Suppressor macrophage treated with lipopolysaccharide for 4 hours (primary cell): ENCODE data around the gene ALOX15.
"Not testable (repeated sequence)": the region's sequence is repeated elsewhere in the genome, so short reads cannot be mapped to it uniquely, and the experiment has no call there.

Source experiments
- DNase-seq: peaks from one replicate; pipeline ENCODE4 v3.0.0-alpha.2; 2020

Gene ALOX15

DNA sequence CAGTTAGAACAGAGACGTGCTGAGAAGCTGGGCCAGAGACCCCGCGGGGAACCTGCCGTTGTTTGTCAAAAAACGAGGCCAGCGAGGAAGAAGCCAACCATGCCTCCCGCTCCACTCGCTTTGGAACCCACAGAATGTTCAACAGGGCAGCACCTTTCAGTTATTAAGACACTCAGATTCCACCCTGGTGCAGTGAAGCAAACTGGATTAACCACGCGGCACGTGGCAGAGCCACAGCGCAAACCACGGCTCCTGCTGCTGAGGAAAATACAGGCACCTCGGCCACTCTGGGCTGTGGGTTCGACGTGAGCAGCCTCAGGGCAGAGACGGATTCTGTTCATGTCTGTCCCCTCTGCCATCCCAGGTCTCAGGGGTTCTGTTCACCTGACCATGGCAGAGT is 24.4 kb downstream of the ALOX15 start:
- no peak for DNase-seq

DNA sequence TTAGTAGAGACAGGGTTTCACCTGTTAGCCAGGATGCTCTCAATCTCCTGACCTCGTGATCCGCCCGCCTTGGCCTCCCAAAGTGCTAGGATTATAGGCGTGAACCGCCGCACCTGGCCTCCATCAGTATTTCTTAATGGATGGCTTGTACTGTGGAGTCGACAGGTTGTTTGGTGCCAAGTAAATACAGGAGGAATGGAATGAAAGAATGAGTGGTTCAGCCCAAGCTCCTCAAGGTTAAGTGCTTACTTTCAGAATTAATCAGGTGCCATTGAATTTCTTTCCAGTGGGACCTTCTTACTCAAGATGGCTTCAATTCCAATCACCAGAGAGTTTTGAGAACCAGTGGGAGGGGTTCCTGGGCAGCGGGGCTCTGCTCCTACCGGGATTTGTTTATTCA is 25.0 kb downstream of the ALOX15 start:
- no peak for DNase-seq

DNA sequence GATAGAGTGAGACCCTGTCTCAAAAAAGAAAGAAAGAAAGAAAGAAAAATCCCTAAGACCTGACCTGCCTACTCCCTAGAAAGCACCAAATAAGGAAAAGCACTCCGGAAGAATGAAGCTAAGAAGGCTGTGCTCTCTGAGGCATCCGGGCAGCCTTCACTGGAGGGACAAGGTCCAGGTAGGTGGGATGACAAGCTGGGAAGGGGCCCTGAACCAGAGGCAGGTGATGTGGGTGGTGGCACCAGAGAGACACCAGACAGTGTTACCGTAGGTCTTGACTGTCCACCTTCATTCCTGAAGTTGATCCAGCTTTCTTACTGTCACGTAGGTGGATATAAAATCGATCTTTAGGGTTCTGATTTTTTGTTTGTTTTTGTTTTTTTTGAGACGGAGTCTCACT is 30.8 kb downstream of the ALOX15 start:
- DNase-seq, result no peak

DNA sequence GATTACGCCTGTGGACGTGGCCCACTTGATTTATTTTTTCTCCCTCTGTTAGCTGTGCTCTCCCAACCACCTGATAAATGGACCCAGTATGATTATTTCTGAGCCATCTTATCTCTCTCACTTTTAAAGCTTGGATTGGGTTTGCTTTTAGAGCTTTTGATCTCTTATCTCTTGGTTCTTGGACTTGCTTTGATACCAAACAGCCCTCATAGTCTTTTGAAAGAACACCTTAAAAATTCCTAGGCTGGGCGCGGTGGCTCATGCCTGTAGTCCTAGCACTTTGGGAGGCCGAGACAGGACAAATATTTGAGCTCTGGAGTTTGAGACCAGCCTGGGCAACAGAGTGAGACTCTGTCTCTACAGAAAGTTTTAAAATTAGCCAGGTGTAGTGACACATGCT is 31.3 kb downstream of the ALOX15 start:
- no peak for DNase-seq

DNA sequence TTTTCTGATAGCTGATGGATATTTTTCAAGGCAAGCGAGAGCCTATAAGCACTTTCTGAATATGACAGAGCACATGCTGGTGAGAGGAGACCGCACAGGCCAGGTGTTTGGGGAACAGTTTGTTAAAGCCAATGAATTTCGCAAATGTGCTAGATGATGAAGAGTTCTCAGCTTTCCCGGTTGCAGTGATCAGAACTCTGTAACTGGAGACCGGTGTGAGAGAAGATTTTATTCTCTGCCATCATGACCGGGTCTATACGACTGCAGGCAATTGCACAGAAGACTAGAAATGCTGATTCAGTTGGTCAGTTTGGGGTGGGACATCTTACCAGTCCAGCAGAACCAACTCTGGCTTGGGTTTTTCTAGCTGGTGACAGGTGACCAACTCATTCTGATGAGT is 31.7 kb downstream of the ALOX15 start:
- DNase-seq, result no peak

DNA sequence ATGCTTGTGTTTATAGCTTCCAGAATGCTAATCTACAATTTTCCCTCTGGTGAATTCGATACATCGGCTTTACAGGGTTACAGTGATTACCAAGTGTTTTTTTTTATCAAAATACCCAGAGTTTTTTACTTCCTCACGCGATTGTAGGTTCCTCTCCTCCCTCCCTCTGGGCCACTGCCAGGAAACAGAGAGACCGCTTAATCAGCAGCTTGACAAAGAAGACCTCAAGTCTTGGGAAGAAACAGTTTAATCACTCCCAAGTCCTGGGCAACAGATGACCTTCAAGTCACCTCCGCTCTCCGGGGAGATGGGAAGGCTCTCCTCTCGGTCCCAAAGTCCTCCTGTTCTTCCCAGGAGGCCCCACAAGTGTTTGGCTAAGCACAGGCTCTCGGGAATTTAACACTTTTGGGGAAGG is 33.7 kb downstream of the ALOX15 start:
- DNase-seq, result peak; percentile 89

DNA sequence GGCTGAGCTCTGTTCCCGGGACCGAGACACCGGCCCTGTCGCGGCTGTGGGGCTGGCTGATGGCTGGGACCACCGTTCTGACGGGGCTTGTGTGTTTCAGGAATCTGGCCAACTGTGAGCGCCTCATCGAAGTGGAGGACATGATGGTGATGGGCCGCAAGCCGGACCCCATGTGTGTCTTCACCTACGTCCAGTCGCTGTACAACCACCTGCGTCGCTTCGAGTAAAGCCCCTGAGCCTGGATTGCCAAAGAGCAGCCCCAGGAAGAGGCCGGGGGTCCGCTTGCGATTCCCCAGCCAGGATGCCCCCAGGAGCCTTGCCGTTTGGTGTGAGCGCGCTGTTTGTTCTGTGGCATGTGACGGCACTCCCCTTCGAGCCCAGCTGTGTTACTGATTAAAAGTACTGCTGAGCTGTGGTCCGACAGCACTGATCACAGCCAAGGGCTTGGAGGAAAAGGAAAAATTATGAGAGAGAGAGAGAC is 34.2 kb downstream of the ALOX15 start:
- DNase-seq, result no peak

DNA sequence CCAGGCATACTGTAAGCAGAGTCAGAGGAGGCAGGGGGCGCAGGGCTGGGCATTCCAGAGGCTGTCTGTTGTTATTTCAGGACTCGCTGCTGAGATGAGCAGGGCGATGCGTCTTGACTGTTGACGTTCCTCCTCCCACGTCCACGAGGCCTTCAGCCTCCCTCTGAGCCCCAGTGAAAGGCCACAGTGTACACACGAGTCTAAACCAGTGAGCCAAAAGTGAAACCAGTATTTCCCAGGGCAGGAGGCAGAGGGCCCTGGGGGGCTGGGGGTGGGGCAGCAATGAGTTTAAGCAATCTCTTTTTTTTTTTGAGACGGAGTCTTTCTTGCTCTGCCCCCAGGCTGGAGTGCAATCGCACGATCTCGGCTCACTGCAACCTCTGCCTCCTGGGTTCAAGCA is 35.7 kb downstream of the ALOX15 start:
- DNase-seq, result peak; percentile 85

DNA sequence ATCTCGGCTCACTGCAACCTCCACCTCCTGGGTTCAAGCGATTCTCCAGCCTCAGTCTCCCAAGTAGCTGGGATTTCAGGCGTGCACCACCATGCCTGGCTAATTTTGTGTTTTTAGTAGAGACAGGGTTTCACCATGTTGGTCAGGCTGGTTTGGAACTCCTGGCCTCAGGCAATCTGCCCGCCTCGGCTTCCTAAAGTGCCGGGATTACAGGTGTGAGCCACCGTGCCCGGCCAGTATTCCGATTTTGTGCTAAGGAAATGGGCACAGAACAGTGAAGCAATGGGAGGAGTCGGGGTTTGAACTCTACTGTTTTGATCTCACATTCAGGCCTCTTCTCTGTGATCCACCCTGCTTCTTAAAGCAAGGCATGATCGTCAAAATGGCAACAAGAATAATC is 36.7 kb downstream of the ALOX15 start:
- DNase-seq, result not testable (repeated sequence)

DNA sequence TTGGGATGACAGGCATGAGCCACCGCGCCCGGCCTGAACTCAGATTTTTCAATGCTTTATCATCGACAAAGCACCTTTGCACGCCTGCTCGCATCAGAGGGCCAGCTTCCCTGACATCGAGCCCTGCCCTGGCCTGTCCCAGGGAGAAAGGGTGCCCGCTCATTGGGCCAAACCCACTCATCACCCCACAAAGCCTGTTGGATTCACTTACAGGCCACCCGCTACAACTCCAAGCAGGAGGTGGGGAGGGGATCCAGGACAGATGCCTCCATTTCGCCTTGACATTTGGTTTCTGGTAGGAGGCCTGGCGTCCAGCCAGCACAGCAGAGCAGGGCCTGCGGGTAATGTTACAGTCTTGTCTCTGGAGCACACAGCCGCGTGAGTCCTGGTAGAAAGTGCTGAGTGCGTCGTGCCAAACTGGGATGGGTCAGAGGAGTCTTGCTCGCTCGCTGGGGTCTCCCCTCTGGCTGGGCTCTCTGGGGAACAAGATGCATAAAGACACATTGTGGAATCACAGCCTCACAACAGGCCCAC is 37.3 kb downstream of the ALOX15 start:
- DNase-seq, result no peak

DNA sequence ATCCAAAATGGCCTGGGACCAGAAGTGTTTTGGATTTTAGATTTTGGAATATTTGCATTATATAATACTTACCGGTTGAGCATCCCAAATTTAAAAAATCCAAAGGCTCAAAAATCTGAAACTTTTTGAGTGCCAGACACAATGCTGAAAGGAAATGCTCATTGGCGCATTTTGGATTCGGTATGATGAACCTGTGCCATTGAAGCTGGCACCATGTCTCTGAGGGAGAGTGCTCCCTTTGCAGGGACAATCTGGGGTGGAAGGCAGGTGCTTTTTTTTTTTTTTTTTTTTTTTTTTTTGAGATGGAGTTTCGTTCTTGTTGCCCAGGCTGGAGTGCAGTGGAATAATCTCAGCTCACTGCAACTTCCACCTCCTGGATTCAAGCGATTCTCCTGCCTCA is 39.4 kb downstream of the ALOX15 start:
- DNase-seq, result no peak

DNA sequence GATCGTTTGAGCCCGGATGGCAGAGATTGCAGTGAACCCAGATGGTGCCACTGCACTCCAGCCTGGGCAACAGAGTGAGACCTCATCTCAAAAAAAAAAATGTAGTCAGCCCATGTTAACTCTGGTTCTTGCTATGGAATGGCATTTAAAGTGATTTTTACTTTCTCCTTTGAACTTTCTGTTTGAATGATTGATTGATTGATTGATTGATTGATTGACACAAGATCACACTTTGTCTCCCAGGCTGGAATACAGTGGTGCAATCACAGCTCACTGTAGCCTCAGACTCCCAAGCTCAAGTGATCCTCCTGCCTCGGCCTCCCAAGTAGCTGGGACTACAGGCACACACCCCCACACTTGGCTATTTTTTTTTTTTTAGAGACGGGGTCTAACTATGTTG is 40.2 kb downstream of the ALOX15 start:
- no peak for DNase-seq

DNA sequence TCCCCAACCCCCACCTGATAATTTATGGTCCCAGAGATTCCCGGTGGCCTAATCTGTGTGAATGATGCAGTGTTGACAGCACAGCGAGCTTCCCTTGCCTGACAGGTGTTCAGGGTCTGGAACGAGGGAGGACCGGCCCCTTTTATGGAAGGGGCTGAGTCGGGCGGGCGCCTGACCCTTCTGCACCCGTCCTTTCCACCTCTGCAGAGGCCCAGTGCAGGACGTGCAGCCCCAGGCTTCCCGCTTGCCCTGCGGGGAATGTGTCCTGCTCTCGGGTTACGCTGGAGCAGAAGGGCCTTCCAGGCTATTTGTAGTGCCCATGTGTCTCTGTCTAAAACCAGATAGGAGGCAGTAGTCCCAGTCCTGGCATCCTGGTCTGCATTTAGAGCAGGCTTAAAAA is 40.9 kb downstream of the ALOX15 start:
- no peak for DNase-seq

DNA sequence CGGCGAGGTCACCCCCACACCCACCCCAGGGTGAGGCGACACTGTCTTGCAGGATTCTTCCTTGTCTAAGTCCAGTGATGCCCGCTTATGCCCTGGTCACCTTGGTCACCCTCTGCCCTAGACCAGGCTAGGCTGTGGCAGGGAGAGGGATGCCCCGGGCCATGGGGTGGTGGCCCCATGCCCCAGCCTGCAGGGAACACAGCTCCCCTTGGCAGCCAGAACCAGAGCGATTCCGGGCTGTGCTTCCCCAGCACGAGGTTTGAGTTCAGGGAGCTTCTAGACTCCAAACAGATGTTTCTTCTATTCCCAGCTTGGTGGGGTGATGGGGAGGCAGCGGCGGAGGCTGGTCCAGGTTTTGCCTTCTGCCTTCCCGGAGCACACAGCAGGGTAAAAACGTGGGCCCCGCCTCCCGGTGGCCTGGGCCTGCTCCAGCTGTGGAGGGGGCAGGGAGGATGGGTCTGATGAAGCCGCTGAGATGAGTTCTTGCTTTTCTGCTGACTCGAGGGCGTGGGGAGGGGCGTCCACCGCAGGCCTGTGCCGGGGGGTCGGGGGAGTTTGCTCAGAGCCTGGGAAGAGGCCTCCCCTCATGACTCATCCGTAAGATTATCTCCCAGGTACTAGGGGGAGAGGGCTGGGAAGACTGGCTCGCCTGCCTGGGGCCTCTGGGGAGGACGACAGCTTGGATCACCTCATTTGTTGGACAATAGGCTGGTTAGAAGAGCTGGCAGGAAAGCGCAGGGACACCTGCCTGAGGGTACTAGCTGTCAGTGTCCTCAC is 41.8 kb downstream of the ALOX15 start:
- DNase-seq, result no peak

DNA sequence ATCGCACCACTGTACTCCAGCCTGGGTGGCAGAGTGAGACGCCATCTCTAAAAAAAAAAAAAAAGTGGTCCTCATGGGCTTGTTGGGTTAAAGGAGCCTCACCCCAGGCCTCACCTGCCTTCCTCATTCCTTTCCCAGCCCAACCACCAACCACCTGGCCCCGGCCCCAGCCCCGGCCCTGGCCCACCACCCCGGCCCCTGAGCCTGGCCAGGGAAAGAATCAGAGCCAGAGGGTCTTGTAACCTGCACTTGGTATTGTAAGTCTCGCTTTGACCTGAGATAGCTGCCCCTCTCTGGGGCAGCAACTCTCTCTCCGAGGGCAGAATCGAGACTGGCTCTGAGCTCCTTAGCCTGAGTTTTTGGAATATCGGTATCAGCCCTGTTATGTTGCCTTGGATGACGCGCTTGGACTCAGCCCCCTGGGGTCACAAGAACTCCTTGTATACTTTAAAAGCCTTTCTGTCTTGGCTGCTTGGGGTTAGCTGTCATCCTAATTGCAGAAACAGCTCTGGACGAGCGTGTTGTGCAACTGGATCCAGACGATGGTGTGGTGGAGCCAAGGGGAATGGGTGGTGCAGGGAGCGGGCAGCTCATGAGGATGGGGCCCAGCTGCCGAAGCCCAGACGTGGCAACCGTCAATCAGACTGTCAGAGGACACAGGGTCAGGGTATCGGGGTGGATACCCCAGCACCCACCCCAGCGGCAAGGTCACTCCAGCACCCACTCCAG is 42.5 kb downstream of the ALOX15 start:
- no peak for DNase-seq

DNA sequence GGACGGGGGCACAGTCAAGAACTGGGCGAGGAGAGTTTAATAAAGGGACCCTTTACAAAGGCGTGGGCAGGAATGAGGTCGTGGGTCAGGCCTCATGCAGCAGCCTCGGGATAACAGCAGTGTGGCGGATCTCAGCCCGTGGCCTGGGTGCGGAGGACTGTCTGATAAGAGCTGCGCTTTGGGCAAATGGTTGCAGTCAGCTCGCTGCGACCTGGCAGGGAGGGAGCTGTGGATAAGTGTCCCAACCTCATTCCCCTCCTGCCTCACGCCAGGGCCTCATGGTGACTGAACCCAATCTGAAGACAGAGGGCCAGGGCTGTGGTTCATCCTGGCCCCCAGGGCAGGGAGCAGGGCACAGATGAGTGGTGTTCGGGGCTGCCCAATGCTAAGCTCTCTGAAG is 43.5 kb downstream of the ALOX15 start:
- DNase-seq, result no peak

DNA sequence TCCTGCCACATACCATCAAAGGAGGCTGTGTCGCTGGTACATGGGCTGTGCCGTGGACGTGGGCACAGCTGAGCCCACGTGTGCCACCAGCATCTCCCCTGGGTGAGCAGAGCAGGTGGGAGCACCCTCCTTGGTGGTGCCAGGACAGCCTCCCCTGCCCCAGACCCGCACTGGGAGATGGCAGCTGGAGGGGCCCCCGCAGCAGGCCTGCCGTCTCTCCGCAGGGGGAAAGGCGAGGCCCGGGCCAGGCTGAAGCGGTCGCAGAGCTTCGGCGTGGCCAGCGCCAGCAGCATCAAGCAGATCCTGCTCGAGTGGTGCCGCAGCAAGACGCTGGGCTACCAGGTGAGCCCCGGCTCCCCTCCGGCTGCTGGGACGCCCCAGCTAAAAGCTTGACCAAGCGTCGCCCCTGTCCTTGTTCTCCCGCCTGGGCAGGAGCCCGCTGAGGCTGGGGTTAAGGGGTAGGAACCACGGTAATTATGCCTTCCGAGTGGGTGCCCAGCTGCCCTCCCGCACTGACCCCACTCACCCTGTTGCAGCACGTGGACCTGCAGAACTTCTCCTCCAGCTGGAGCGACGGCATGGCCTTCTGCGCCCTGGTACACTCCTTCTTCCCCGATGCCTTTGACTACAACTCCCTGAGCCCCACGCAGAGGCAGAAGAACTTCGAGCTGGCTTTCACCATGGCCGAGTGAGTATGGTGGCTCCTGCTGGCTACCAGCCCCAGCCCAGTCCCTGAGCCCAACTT is 44.7 kb downstream of the ALOX15 start:
- DNase-seq, result no peak

DNA sequence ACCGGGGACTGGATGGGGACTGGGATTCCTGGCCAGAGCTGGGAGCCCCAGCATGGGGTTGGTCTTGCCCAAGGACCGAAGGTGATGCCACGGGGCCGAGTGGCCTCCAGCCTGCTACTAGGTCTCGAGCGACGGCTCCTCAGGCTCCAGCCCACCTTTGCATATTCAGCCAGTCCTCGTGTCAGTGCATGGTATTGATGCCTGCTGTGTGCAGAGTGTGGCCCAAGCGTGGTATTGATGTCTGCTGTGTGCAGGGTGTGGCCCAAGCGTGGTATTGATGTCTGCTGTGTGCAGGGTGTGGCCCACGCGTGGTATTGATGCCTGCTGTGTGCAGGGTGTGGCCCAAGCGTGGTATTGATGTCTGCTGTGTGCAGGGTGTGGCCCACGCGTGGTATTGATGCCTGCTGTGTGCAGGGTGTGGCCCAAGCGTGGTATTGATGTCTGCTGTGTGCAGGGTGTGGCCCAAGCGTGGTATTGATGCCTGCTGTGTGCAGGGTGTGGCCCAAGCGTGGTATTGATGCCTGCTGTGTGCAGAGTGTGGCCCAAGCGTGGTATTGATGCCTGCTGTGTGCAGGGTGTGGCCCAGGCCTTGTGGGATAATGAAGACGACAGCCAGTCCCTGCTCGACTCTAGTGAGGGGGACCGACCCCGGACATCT is 45.7 kb downstream of the ALOX15 start:
- not testable (repeated sequence) for DNase-seq

DNA sequence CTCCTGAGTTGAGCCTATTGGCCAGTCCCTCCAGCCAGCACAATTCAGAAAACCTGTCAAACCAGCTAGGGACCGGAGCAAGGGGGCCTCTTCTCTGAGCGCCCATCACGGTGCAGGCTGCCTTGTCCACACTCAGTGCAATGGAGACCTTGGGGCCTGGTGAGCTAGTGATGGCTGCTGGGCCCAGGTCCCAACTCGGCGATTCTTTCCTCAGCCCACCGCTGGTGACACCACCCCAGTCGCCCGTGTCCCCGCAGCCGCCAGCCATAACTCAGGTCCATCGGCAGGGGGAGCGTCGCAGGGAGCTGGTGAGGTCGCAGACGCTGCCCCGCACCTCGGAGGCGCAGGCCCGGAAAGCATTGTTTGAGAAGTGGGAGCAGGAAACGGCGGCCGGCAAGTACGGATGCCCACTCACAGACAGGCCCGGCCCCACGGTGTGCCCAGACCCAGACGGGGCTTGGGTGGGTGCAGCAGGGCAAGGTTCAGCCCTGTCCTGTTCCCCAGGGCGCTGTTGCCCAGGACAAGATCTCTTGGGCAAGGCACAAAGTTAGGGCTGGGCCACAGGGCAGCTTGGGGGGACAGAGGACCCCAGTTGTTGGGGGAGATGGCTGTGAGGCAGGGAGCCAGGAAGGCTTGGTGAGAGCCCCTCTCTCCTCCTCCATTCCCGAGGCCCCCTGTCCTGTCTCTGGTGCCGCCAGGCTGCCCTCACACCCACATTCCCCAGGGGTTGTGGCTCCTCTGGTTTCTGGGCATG is 46.4 kb downstream of the ALOX15 start:
- peak; percentile 60 for DNase-seq

DNA sequence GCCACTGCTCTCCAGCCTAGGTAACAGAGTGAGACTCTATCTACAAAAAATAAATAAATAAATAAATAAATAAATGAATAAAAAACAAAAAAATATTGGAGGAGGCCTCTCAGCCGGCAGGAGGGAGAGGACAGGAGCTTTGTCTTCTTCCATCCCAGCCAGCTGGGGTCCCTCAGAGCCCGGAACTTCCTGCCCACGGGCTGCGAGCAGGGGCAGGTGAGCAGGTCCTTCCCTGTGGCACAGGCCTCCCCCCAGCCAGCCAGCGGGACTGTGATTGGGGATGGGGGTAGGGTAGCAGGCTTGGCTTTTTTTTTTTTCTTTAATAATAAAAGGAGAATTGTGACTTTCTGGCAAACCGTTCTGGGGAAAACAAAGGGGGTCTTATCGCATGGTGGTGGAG is 47.1 kb downstream of the ALOX15 start:
- DNase-seq, result no peak

DNA sequence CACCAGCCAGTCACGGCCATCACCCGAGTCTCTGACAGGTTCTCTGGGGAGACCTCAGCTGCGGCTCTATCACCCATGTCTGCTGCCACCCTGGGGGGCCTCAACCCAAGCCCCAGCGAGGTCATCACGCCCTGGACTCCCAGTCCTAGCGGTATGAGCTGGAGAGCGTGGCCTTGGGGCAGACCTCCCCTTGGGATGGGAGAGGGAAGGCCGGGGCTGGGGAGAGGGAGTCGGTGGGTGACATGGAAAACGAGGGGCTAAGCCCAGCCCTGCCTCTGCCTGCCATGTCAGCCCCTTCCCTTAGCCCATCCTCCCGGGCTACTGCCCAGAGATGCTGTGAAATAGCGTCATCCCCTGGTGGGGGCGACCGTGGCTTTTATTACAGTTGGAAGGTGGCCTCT is 48.5 kb downstream of the ALOX15 start:
- DNase-seq, result no peak
